GM12878 (cell line): ENCODE results near the gene DDX55.

Experiments used
- RFX5 ChIP-seq: IDR thresholded peaks from 2 replicates; pipeline ENCODE4 v1.6.1; 2011; ENCODE audit warnings: low read depth, low read length, improper control_type of control experiment
- SP1 ChIP-seq: IDR thresholded peaks from one replicate; pipeline ENCODE4 v1.6.1; 2011; ENCODE audit warnings: low read depth, low read length

GRCh38 chr12:123608182-123608581, 6.3 kb downstream of the DDX55 start:
- TF ChIP-seq SP1 = no peak
- TF ChIP-seq RFX5 = no peak
